Gastrocnemius medialis (tissue), 4 donors: ENCODE measurements around the gene ITPK1.

Source experiments
- POLR2A ChIP-seq, 2 donors: fragments of 450-650 bp; IDR thresholded peaks; one replicate each; pipeline ENCODE4 v1.6.1; 2017; ENCODE audit warnings: antibody characterized with exemption in 2 of 2, mild to moderate bottlenecking in 2 of 2, moderate library complexity in 2 of 2
- TF ChIP-seq, protein P1 (sequence below), 5 experiments: fragments of 450-650 bp in 3 of 5; fragments of 200-600 bp in 2 of 5; sonication (generic) in 2 of 5; IDR thresholded peaks in 4 of 5; conservative IDR thresholded peaks in 1 of 5; 1 replicate in 4 of 5; 2 replicates in 1 of 5; pipeline ENCODE4 v1.5.1; 2016 to 2019; ENCODE audit warnings: antibody characterized with exemption in 5 of 5, mild to moderate bottlenecking in 3 of 5, moderate library complexity in 3 of 5

GRCh38 chr14:92982956-92983355 lies 132.8 kb downstream of the ITPK1 start:
- no peak for TF ChIP-seq POLR2A (IDR thresholded peaks at IDR 0.05)
- TF ChIP-seq, protein P1, sequence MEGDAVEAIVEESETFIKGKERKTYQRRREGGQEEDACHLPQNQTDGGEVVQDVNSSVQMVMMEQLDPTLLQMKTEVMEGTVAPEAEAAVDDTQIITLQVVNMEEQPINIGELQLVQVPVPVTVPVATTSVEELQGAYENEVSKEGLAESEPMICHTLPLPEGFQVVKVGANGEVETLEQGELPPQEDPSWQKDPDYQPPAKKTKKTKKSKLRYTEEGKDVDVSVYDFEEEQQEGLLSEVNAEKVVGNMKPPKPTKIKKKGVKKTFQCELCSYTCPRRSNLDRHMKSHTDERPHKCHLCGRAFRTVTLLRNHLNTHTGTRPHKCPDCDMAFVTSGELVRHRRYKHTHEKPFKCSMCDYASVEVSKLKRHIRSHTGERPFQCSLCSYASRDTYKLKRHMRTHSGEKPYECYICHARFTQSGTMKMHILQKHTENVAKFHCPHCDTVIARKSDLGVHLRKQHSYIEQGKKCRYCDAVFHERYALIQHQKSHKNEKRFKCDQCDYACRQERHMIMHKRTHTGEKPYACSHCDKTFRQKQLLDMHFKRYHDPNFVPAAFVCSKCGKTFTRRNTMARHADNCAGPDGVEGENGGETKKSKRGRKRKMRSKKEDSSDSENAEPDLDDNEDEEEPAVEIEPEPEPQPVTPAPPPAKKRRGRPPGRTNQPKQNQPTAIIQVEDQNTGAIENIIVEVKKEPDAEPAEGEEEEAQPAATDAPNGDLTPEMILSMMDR (IDR thresholded peaks at IDR 0.05 in 4 of 5, conservative IDR thresholded peaks at IDR 0.05 in 1 of 5), result no peak
